HG03139 (cell line): ENCODE data around the gene MRPS12.
"Not testable (repeated sequence)": the region's sequence is repeated elsewhere in the genome, so short reads cannot be mapped to it uniquely, and the experiment has no call there.

Experiments used
- ATAC-seq: cut with Tn5 transposase; IDR thresholded peaks from one replicate; pipeline ENCODE4 v1.9.1; 2021; ENCODE audit not compliant: unreplicated experiment

The MRPS12 gene

DNA sequence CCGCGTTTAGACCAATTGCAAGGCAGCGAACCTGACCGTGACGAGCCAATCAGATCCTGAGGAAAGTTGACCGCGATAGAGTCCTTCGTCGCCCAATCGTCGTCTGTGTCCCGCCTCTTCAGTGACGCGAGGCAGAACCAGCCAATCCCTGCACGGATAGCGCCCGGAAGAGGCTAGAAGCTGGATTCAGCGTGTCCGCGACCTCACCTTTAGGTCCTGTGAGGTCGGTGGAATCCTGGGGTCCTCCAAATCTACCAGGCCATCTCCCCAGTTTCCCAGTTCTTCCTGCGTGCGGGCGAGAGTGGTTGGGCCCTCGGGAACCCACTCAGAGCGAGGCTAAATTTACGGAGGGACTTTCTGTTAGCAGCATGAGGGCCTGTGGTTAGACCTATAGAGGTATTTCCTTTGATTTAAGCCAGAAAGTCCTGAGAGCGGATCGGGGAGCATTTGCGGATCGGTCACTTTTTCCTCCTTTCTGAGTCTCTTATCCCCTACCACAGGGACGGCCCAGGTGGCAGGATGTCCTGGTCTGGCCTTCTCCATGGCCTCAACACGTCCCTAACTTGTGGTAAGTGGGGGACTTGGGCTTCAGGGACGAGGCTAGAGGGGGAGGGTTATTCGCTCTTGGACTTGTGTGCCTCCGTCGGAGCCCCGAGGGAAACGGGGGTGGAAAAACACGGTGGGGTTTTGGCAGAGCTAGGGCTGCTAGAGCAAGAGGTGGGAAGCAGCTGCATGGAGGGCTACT, at the start of gene MRPS12:
Gene MRPS12, plus strand, starts transcription at position 169 of the 745 bp plus-strand sequence. Its CDS starts 351 bp downstream, at position 520.
- ATAC-seq, result peak; percentile 83

DNA sequence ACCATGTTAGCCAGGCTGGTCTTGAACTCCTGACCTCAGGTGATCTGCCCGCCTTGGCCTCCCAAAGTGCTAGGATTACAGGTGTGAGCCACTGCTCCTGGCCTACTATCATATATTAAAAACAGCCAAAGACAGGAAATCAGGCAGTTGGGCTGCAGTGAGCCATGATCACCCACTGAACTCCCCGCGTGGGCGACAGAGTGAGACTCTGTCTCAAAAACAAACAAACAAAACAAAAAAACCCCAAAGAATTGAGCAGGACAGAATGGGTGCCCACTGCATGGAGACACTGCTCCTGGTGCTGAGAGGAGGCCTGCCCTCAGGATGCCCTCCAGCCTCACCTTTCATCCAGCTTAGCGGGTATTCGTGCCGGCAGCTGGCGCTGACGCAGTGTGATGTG, 47.5 kb upstream of the MRPS12 start:
- ATAC-seq, result no peak

DNA sequence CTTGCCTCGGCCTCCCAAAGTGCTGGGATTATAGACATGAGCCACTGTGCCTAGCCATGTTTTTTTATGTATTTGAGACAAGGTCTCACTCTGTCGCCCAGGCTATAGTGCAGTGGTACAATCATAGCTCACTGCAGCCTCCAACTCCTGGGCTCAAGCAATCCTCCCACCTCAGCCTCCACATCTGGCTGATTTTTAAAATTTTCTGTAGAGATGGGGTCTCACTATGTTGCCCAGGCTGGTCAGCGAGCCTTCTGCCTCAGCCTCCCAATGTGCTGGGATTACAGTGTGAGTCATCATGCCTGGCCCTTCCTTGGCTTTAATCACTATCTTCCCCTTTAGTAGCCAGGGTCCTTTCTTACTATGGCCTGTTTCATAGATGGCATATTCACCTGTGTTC, 46.1 kb upstream of the MRPS12 start:
- ATAC-seq, result not testable (repeated sequence)

DNA sequence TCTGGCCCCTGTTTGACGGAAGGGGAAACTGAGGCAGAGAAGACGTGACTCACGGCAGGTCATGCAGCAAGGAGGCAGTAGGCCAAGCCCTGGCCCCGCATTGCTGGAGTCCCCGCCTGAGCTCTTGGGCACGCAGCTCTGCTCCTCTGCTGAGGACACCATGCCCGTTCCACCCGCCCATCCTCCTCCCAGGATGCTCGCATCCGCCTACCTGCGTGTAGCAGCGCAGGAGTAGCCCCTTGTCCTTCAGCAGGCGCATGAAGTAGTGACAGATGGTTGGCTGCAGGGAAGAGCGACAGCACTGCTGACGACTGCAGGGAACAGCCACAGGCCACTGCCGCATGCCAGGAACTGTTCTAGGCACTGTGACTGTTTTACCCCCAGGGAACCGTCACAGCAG, 41.9 kb upstream of the MRPS12 start:
- no peak for ATAC-seq

DNA sequence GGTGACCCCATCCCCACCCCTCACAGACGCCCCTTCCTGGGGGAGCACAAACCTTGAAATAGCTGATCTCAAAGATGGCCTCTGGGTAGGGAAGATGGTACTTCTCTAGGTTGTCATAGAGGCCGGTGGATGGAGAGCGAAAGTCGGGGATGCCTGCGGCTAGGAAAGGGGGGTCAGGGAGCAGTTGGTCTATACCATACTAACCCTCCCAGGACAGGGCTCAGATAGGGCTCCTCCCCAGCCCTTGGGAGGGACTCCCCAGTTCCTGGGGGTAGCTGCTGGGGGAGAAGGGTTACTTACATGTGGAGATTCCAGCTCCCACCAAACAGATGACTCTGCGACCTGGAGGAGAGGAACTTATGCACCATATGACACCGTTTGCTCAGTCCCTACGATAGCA, 40.9 kb upstream of the MRPS12 start:
- ATAC-seq, result no peak

DNA sequence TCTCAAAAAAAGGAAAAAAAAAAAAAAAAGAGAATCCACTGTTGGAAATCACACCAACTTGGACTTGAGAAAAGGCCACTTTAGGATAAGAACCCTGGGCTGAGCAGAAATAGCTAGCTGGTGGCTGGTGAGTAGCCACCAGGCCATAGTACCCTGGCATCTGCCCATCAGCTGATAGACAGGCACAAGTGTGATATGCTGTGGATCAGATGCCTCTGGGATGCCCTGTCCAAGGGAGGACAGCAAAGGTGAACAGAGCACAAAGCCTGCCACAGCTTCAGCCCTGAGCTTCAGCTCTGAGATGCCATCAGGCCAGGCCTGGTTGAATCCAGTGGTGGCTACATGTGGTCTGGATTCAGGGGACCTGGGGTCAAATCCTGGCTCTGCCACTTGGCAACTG, 40.1 kb upstream of the MRPS12 start:
- ATAC-seq, result no peak

DNA sequence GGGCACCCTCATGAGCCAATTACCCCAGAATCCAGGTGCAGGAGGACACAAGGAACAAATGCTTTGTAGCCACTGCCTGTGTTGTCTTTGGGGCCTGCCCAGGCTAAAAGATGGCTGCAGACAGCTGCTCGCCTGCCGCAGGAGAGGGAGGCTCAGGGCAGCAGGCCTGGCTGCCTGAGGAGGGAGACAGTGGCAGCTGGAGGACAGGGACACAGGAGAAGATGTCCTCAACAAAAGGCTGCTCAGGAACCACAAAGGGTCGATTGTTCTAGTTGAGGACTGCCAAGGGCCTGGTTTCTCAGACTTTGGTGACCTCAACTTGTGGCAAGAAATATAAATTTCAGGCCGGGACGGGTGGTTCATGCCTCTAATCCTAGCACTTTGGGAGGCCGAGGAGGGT, 39.0 kb upstream of the MRPS12 start:
- ATAC-seq, result no peak

DNA sequence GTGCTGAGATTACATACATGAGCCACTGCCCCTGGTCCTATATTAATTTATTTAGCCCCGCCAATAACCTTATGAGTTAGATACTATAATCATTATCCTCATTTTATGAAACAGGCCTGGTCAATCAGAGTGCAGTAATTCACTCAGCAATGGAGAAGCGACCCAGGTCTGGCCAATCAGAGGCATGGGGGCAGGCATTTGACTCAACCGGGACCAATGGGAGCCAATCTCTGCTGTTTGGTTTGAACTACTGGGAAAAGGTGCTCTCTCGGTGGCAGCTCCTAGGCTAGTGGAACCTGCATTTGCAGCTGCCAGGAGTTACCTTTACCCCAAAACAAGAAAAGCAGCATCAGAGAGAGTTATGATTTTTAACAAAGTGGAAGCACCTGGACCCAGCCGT, 37.9 kb upstream of the MRPS12 start:
- ATAC-seq, result no peak

DNA sequence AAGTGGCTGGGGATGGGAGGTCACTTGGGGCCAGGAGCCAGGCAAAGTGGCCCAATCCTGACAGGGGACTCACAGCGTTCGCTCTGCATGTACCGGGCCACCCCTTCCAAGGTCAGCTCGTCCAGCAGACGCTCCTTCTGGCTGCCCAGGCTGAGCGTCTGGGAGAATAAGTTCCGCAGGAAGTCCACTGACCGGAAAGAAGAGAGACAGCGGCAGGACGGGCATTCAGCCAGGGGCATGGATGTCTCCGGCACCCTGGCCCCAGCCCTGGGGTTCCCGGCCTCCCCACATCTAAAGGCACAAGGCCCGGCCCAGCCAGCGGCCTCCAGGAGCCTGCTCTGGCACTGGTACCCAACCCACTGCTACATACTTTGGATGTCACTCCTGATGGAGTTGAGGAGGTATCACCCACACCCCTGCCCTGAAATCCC, 37.4 kb upstream of the MRPS12 start:
- no peak for ATAC-seq

DNA sequence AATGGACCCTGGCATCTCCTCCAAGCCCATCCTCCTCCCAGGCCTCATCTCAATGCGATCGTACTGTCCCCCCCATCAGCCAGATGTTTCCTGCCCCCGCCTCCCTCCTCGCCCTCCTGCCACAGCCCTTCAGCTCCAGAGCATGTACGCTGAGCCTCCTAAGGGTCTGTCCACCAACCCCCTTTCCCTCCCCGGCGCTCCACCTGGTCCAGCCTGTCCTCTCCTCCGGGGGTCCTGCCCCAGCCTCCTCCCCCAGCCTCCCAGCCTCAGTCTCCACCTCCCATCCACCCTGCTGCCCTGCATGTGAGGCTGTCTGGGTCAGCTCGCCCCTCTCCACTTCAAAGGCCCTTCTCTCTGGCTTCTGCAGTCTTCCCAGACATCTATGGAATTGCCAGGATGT, 35.8 kb upstream of the MRPS12 start:
- no peak for ATAC-seq

DNA sequence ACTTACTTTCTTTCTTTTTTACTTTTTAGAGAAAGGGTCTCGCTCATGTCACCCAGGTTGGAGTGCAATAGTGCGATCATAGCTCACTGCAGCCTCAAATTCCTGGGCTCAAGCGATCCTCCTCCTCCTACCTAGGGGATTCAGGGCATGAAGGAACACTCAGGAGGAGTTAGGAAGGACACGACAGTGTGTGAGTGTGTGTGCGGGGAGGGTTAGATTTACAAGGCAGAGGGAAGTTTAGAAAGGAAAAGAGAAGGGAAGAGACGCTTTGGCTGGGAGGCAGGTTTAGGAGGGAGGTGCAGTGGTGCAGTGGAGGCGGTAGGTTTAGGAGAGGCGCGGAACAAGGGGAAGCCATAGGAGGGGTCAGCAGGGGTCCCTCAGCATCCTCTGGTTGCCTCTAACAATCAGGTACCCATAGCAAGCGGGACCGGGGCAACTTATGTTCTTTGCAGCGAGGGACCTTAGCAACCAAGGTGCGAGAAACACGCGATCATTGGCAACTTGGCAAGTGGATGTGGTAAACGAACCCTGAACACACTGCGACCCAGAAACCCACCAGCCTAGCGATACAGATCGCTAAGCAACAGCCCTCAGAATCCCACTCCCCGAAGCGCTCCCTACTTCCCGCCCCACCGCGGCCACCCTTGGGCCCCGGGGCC, 31.8 kb upstream of the MRPS12 start:
- ATAC-seq, result no peak

DNA sequence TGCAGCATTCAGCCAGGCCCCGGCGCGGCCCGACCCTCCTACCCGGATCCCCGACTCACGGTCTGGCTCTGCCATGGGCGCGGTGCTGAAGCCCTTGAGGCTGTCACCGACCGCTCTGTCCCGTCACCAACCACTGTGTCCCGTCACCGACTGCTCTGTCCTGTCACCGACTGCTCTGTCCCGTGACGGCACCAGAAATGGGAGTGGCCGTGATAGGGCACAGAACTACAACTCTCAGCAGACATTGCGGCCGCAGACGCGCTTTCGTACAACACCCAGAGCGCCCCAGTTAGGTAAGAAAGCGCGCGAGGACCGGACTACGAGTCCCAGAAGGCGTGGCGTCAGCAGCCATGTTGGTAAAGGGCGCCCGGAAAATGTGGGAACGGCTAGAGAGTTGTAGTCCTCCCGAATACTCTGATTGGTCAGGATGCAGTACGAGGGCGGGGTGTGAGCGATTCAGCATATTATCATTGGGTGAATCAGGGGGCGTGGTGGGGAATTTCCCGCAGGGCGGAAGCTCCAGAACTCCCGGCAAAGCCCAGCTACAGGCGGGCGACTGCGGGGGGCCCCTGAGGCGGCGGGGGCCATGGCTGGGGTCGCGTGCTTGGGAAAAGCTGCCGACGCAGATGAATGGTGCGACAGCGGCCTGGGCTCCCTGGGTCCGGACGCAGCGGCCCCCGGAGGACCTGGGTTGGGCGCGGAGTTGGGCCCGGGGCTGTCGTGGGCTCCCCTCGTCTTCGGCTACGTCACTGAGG, 31.1 kb upstream of the MRPS12 start, which contains the start of the genes NFKBIB and SIRT2:
Gene NFKBIB, plus strand, starts transcription at position 523 of the 755 bp plus-strand sequence. Its CDS starts 64 bp downstream, at position 587.
Gene SIRT2, minus strand, starts transcription at position 172 of the 755 bp plus-strand sequence. Its CDS starts 97 bp downstream, at position 75.
- ATAC-seq, result peak; percentile 80

DNA sequence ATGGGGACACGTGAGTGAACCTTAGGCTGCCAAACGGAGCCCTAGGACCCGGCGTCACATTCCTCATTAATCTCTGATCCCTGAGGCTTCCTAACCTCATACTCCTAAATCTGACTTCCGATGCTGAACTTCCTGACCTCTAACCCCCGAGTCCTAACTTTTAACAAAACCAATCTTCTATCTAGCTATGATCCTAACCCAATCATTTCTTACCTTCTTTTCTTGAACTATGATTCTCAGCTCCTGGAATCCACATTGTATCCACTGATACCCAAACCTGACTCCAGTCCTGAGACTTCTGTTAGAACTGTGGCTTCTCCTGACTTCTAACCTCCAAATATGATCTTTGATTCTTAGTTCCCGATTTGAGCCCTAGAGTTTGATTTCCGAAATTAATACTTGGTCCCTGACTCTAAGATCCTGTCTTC, 30.5 kb upstream of the MRPS12 start:
- no peak for ATAC-seq

DNA sequence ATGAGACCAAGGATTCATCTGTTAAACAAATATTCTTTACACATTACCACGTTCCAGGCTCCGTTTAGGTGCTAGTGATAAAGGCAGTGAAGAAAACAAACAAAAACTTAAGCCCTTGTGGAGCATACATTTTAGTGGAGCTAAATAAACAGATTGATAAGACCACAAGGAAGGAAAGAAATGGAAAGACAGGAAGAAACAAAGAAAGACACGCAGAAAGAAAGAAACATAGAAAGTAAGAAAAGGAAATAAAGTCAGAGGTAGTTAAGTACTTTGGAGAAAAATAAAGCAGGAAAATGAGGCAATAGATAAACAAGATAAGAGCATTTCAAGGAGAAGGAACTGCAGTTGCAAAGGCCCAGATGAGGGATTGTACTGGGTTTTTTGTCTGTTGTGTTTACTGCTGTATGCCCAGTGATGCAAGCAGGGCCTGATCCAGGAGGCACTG, 30.0 kb upstream of the MRPS12 start:
- ATAC-seq, result no peak

DNA sequence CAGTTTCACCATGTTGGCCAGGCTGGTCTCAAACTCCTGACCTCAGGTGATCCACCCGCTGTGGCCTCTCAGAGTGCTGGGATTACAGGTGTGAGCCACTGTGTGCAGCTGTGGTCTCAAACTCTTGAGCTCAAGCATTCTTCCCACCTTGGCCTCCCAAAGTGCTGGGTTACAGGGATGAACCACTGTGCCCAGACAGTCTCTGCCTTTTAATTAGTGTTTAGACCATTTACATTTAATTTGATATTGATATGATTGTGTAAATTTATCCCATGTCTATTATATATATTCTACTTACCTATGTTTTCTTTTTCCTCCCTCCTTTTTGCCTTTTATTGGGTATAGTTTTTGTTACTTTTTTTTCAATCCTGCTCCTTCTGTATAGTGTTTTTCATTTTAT, 29.1 kb upstream of the MRPS12 start:
- no peak for ATAC-seq

DNA sequence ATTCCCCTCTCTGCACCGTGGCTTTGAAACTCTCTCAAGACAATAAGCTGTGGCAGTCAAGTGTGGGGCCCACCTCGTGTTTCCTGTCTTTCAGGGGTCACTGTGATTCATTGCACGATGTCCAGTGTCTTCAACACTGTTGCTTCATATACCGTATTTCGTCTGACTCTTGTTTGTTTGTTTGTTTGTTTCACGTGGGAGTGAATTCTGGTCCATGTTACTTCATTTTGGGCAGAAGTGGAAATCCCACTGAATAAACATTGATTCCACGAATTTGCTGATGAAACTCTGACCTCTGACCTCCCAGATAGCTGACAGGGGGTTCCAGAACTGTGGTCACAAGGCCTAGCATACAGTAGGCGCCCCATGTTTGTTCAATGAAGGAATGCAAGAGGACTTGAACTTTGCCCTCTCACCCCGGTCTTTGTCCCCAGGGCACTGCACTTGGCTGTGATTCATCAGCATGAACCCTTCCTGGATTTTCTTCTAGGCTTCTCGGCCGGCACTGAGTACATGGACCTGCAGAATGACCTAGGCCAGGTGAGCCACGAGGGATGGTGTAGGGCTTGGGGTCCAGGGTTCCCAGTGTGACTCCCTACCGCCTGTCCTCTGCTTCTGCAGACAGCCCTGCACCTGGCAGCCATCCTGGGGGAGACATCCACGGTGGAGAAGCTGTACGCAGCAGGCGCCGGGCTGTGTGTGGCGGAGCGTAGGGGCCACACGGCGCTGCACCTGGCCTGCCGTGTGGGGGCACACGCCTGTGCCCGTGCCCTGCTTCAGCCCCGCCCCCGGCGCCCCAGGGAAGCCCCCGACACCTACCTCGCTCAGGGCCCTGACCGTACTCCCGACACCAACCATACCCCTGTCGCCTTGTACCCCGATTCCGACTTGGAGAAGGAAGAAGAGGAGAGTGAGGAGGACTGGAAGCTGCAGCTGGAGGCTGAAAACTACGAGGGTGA, 25.9 kb upstream of the MRPS12 start:
- no peak for ATAC-seq

DNA sequence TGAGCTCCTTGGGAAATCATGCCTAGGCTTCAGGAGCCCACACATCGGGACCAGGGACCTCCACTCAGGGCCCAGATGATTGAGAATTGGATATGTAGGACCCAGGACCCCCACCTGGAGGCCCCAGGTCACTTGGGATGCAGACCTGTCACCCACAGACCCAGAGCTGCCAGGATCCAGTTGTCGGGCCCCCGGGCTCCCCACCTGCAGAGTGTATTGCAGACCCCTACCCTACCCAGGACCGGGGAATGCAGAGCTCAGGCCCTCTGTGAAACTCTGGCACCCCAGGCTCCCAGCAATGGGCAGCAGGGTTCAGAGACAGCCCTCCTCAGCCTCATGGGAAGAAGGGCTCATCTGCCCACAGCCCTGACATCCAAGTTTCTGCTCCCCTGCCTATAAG, 25.1 kb upstream of the MRPS12 start:
- no peak for ATAC-seq

DNA sequence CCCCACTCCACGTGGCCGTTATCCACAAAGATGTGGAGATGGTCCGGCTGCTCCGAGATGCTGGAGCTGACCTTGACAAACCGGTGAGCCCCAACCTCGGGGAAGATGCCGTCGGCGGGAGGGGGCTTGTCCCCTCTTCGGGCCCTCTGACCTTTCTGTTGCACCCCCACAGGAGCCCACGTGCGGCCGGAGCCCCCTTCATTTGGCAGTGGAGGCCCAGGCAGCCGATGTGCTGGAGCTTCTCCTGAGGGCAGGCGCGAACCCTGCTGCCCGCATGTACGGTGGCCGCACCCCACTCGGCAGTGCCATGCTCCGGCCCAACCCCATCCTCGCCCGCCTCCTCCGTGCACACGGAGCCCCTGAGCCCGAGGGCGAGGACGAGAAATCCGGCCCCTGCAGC, 23.5 kb upstream of the MRPS12 start:
- ATAC-seq, result no peak

DNA sequence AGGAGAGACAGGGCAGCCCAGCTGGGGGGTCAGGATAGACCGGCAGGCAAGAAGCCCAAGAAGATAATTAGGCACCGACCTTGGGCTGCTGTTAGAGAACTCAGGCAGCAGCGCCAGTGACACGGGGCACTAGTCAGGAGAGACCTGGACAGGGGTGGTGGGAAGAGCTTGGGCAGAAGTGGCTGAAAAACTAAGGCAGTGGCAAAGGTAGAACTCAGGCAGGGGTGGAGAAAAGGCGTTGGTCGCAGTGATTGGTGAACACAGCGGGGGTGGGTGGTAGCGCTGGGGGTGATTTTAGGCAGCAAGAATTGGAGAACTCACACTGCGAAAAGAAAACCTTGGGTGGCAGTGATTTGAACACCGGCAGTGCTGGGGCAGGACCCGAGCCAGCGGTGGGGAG, 23.1 kb upstream of the MRPS12 start:
- no peak for ATAC-seq

DNA sequence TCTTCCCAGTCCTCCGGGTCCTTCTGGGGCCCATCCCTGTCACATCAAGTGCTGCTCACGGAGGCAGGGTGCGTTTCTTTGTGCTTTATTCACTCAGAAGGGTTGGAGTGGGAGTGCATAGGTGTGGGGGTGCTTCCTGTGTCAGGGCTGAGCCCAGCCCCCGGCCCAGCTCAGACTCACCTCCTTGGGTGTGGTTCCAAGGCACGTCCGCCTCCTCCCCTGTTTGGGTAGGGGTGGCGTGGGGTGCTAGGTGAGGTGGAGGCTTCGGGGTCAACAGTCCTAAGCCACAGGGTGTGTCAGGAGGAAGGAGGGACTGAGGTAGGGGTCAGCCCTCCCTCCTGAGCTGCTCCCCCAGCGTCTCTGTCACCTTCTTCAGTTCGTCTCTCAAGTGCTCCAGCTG, 21.8 kb upstream of the MRPS12 start:
- no peak for ATAC-seq
